Skeletal muscle satellite cell (primary cell): Measurements from ENCODE around the gene OSER1.
"Not testable (repeated sequence)": the region's sequence is repeated elsewhere in the genome, so short reads cannot be mapped to it uniquely, and the experiment has no call there.

Experiments used
- H3K27me3 ChIP-seq: 2 replicates; pipeline ENCODE4 v1.7.0; 2013; ENCODE audit warnings: low read length; ENCODE audit not compliant: control insufficient read depth, insufficient read depth
- H3K36me3 ChIP-seq: 2 replicates; pipeline ENCODE4 v1.7.0; 2013; ENCODE audit warnings: mild to moderate bottlenecking, control low read depth, low read length; ENCODE audit not compliant: insufficient read depth
- H3K4me1 ChIP-seq: 2 replicates; pipeline ENCODE4 v1.7.0; 2013; ENCODE audit warnings: low read length; ENCODE audit not compliant: control insufficient read depth, insufficient read depth
- H3K4me2 ChIP-seq: 2 replicates; pipeline ENCODE4 v1.7.0; 2013; ENCODE audit warnings: mild to moderate bottlenecking, low read length
- H3K4me3 ChIP-seq: 2 replicates; pipeline ENCODE4 v1.7.0; 2013; ENCODE audit warnings: low read length
- H3K9ac ChIP-seq: 2 replicates; pipeline ENCODE4 v1.7.0; 2013; ENCODE audit warnings: mild to moderate bottlenecking, low read depth, low read length, moderate library complexity
- H3K9me3 ChIP-seq: replicated peaks from 2 replicates; pipeline ENCODE4 v1.7.0; 2013; ENCODE audit warnings: mild to moderate bottlenecking, control low read depth, low read length

The OSER1 gene

DNA sequence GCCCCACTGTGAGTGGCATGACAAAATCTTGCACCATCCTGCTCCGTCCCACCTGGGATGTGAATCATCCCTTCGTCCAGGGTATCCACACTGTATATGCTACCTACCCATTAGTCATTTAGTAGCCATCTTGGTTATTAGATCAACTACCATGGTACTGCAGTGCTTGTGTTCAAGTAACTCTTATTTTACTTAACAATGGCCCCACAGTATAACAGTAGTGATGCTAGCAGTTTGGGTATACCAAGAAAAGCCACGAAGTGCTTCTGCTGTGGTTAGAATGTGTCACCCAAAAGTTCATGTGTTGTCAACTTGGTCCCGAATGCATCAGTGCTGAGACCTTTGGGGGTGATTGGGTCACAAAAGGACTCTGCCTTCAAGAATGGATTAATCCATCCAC, 11.7 kb downstream of the OSER1 start:
- Histone ChIP-seq H3K36me3 (peaks cover 64% of the 10 kb centered on the region), H3K9ac (no peak overlapping the region), H3K4me1 (peaks cover 21% of the 10 kb centered on the region), H3K27me3 (no peaks in the 10 kb centered on the region), H3K4me2 (no peak overlapping the region), H3K9me3 (no peaks in the 10 kb centered on the region), H3K4me3 (no peak overlapping the region)

DNA sequence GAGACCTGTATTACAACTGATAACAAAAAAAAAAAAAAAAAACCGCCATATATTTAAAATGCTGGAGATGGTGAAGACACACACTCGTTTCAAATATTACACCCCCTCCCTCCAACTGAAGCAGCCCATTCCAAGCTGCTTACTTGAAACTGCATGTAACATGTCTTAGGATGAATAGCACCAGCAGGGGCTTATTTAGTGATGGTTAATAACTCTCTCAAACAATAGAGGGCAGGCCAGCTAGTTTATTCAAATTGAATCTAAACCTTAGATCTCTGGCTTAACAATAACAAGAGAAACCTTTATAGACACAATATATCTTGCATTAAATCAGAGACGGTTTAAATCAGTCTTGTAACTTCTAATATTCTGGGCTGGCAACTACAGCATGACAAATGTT, 14.3 kb downstream of the OSER1 start:
- no peak overlapping the region for H3K4me3 ChIP-seq
- no peaks in the 10 kb centered on the region for H3K9me3 ChIP-seq
- H3K4me2 ChIP-seq = no peak overlapping the region
- no peaks in the 10 kb centered on the region for H3K27me3 ChIP-seq
- peaks cover 48% of the 10 kb centered on the region for H3K36me3 ChIP-seq
- peaks cover 8% of the 10 kb centered on the region for H3K4me1 ChIP-seq
- no peak overlapping the region for H3K9ac ChIP-seq

DNA sequence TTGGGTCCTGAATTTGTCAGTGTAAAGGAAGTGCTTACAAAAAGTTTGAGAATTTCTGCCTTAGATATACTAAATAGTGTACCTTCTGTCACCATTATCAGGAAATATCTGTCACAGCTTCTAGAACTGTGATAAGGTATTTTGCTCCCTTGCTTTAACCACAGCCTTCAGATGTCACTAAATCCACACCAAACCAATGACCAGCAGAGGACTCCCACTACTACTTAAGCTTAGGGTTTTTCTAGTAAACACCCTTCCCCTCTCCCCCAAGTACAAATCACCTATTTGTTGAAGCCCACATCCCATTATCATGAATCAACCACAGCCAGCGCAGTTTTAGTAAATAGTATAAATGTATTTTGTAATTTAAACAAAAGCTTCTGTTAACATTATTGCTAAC, 15.0 kb downstream of the OSER1 start:
- Histone ChIP-seq H3K4me1 (peaks cover 8% of the 10 kb centered on the region), H3K27me3 (no peaks in the 10 kb centered on the region), H3K4me2 (no peak overlapping the region), H3K36me3 (peaks cover 42% of the 10 kb centered on the region), H3K4me3 (no peak overlapping the region), H3K9me3 (no peaks in the 10 kb centered on the region), H3K9ac (no peak overlapping the region)

DNA sequence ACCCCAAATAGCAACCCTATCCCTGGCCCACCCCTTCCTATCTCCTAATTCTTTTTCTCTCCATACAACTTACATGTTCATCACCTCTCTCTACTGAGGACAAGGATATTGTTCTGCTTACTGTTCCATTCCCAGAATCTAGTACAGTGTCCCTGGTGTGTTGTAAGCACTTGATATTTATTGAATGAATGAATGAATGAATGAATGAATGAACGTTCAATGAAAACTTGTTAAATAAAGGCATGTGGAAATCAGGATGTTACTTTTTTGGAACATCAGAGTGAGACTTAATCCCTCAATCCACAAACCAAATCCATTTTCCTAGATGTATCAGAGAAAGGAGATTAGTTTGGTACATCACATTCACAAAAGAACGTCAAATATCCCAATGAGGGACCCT, 16.8 kb downstream of the OSER1 start:
- H3K27me3 ChIP-seq = no peaks in the 10 kb centered on the region
- no peak overlapping the region for H3K9ac ChIP-seq
- peaks cover 24% of the 10 kb centered on the region for H3K36me3 ChIP-seq
- no peak overlapping the region for H3K4me2 ChIP-seq
- peaks cover 2% of the 10 kb centered on the region for H3K4me1 ChIP-seq
- H3K9me3 ChIP-seq = no peaks in the 10 kb centered on the region
- no peak overlapping the region for H3K4me3 ChIP-seq

DNA sequence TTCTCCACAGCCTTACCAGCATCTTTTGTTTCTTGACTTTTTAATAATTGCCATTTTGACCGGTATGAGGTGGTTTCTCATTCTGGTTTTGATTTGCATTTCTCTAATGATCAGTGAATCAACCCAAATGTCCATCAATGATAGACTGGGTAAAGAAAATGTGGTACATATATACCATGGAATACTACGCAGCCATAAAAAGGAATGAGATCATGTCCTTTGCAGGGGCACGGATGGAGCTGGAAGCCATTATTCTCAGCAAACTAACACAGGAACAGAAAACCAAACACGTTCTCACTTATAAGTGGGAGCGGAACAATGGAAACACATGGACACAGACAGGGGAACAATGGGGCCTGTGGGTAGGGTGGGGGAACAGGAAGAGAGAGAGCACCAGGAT, 18.9 kb downstream of the OSER1 start:
- H3K27me3 ChIP-seq, H3K9me3 ChIP-seq, H3K36me3 ChIP-seq, H3K4me3 ChIP-seq, H3K9ac ChIP-seq, H3K4me2 ChIP-seq: not testable (repeated sequence)
- peaks cover 23% of the 10 kb centered on the region for H3K4me1 ChIP-seq

DNA sequence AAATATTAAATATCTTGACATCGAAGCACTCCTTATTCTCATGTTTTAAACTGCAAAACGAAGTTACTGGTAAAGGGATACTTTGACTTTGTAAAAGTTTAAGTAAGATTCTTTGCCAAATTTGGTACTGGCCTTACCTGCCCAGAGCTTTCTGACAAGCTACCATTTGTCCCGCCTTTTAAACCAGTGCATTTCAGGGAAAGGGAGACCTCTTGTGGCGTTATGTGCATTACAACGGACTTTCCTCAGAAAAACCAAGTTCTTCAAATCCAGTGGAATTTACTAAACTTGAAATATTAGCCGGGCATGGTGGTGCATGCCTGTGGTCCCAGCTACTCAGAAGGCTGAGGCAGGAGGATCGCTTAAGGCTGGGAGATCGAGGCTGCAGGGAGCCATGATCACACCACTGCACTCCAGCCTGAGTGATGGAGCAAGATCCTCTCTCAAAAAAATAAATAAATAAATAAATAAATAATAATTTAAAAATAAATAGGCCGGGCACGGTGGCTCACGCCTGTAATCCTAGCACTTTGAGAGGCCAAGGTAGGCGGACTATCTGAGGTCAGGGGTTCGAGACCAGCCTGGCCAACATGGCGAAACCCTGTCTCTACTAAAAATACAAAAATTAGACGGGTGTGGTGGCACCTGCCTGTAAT, 20.2 kb downstream of the OSER1 start:
- H3K9me3 ChIP-seq, H3K9ac ChIP-seq, H3K4me2 ChIP-seq, H3K4me3 ChIP-seq, H3K27me3 ChIP-seq, H3K36me3 ChIP-seq: not testable (repeated sequence)
- peaks cover 26% of the 10 kb centered on the region for H3K4me1 ChIP-seq

DNA sequence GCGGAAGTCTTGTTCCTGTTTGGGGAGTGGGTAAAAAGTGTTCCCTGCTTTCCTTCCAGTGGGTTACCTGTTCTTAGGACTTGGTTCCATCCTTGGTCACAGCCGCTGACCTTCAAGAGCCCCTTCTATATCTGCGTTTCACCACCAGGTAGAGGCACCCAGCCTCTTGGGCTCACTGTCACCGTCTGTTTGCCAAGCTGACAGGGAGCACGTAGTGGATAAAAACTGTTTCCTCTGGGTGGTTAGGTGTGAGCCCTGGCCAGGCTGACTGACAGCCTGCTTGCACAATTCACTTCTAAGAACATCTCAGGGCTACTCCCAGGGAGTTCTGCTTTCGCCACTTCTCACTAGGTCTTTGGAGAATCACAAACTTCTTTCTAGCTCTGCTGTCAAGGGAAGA, 21.8 kb downstream of the OSER1 start:
- no peak overlapping the region for H3K4me2 ChIP-seq
- peak overlapping the region; percentile 90 for H3K9ac ChIP-seq
- H3K4me1 ChIP-seq = peaks cover 26% of the 10 kb centered on the region
- H3K9me3 ChIP-seq = no peaks in the 10 kb centered on the region
- no peaks in the 10 kb centered on the region for H3K27me3 ChIP-seq
- H3K4me3 ChIP-seq = no peak overlapping the region
- H3K36me3 ChIP-seq = no peaks in the 10 kb centered on the region

DNA sequence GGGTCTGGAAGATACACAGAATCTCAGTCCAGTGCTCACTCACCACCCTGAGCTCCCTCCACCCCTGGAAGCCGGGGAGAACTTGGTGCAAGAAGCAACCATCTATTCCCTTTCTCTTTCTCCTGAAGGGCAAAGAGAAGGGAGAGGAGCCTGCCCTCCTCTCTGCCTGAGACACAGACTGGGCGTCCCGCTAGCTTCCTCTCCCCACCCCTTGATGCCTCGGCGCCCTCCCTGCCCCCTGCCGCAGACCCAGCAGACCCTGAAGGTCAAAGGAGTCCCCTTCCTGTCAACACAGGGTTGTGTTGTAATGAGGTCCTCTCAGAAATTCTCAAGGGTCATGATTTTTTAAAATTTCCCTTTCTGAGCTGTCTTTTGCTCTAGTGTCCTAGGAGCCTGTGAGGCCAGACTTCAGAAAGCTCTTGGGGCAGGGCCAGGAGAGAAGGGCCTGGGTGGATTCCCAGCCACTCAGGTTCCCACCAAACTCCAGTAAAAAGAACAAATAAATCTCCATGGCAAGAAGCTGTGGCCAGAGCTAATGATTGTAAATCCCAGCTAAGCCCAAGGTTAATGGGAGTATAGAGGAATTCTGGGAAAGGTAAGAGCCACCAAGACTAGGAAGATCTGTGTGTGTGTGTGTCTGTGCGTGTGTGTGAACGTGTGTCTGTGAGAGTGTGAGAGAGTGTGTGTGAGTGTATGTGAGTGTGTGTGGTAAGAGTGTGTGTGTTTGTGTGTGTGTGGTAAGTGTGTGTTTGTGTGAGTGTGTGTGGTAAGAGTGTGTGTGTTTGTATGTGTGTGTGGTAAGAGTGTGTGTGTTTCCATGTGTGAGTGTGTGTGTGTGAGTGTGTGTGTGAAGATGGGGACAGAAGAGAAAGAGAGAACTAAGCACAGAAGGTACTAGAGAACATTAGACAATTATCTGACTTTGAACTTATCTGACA, 22.5 kb downstream of the OSER1 start:
- Histone ChIP-seq H3K9ac (peak overlapping the region; percentile 90), H3K27me3 (no peaks in the 10 kb centered on the region), H3K4me1 (peaks cover 26% of the 10 kb centered on the region), H3K36me3 (no peaks in the 10 kb centered on the region), H3K9me3 (no peaks in the 10 kb centered on the region), H3K4me3 (peak overlapping the region; percentile 77), H3K4me2 (peak overlapping the region; percentile 86)

DNA sequence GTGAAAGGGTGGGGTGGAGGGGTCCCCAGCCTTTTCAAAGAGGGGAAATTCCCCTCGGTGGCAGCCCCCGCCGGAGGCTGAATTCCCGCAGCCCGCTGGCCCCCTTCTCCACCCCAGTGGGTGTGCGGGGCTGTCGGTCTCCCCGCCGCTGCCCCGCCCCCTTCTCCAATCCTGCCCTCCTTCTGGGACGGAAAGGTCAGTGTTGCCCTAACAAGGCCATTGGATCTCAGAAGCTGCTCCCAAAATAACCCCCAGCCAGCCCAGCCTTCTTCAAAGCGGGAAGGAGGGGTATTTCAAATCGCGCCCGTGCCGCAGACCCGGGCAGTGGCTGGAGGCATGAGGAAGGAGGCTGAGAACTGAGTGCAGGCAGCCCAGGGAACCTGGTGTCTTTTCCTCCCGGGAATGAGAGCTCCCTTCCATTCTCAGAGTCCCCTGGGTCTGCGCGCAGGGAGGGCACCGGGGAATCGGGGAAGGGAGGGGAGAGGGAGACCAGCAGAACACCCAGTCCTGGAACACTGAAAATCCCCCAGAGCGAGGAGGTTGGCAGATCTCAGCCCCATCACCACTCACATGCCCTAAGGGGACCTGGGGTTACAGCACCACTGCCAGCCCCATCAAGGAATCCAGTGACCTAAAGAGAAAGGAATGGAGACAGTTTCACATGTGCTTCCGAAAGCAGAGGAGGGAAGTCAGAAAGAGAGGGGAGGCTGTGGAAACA, 23.4 kb downstream of the OSER1 start, which contains the start of gene JPH2:
Gene JPH2 (minus strand): TSS at position 135 of the 718 bp plus-strand sequence. CDS start 483 bp downstream, outside the sequence.
- Histone ChIP-seq H3K4me3 (peak within 1 kb of the TSS; percentile 77), H3K9me3 (no peaks in the 10 kb centered on the region), H3K9ac (peak within 1 kb of the TSS; percentile 90), H3K4me2 (peak within 1 kb of the TSS; percentile 86), H3K36me3 (no peaks in the 10 kb centered on the region), H3K4me1 (peaks cover 28% of the 10 kb centered on the region), H3K27me3 (no peaks in the 10 kb centered on the region)

DNA sequence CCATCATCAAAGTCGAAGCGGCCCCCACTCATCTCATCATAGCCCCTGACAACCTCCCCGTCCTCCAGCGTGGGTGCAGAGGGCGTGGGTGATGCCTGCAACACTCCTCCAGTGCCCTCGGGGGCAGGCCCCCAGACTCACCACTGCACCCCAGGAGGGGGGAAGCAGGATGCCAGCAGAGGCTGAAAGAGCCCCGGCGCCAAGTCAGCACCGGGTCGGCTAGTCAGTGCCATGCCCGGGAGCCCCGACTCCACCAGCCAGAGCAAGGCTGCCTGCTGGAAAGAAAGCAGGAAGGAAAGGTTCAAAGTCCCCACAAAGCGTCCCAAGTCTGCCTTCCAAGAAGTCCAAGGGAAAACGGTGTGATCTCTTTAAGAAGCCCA, 23.9 kb downstream of the OSER1 start:
- H3K4me2 ChIP-seq = peak overlapping the region; percentile 86
- H3K4me3 ChIP-seq = peak overlapping the region; percentile 77
- H3K4me1 ChIP-seq = peaks cover 34% of the 10 kb centered on the region
- H3K27me3 ChIP-seq = no peaks in the 10 kb centered on the region
- H3K9ac ChIP-seq = peak overlapping the region; percentile 90
- no peaks in the 10 kb centered on the region for H3K36me3 ChIP-seq
- no peaks in the 10 kb centered on the region for H3K9me3 ChIP-seq

DNA sequence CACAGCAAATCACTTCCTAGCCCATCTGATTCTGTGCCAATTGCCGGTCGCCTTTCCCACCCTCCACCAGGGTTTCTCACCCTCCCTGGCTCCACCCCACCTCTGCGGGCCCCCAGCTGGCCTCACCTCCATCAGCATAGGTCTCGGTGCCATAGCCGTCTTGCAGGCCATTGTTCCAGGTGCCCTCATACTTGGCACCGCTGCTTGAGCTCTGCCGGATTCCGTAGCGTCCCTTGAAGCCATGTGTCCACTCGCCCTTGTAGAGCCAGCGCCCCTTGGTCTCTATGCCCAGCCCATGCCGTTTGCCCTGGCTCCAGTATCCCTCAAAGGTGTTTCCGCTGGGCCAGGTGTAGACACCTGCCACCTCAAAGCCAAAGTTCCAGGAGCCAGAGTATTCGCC, 24.4 kb downstream of the OSER1 start:
- Histone ChIP-seq H3K27me3 (no peaks in the 10 kb centered on the region), H3K36me3 (no peaks in the 10 kb centered on the region), H3K4me1 (peaks cover 39% of the 10 kb centered on the region), H3K4me3 (peak overlapping the region; percentile 77), H3K4me2 (peak overlapping the region; percentile 86), H3K9me3 (no peaks in the 10 kb centered on the region), H3K9ac (peak overlapping the region; percentile 90)
